K562 (cell line): Measurements from ENCODE around the gene SCYL2. TPM values are rescaled to one million over a fixed set of nuclear protein-coding genes. Genes with fewer than 3 reads are reported as not detected.
"Not testable (repeated sequence)": the region's sequence is repeated elsewhere in the genome, so short reads cannot be mapped to it uniquely, and the experiment has no call there.

Experiments
- ATAC-seq: fragments of 200-7000 bp; cut with Tn5 transposase; 3 replicates; pipeline ENCODE4 v1.9.1; 2020; ENCODE audit warnings: moderate library complexity
- BruUV-seq: library from RNA; stranded (reverse); fragments of 400-500 nt; replicated peaks from 2 replicates; lab custom pipeline; 2021; lab: Mats Ljungman, UMichigan
- CTCF ChIA-PET: fragments of 300-600 bp; formaldehyde crosslinking; extraction: SDS; loops from one replicate; lab custom pipeline; 2021; ENCODE audit warnings: low intra/inter-chr PET ratio; lab: Yijun Ruan, JAX
- POLR2A ChIA-PET: fragments of 300-600, 350-650 bp; sonication (Branson Sonifier 250); formaldehyde crosslinking; extraction: SDS; loops from one replicate; lab custom pipeline; 2021; ENCODE audit warnings: antibody characterized with exemption, inconsistent platforms; lab: Yijun Ruan, JAX
- DNase-seq, 4 experiments: peaks; one replicate each; pipeline versions ENCODE4 v3.0.0 to v3.0.0-alpha.2; 2011 to 2018; ENCODE audit warnings: low spot score in 3 of 4, mixed read lengths in 3 of 4; ENCODE audit errors: extremely low read depth in 1 of 4
- FAIRE-seq: peaks from 2 replicates; lab custom pipeline; 2011; peaks lifted over from hg19 to GRCh38; lab: Jason Lieb, UNC
- H2AFZ ChIP-seq: 2 replicates; pipeline ENCODE4 v1.6.0; 2011; ENCODE audit warnings: low read depth, low read length, control low read depth, inconsistent platforms
- H3K27ac ChIP-seq: fragments of 200-600 bp; 3 replicates; pipeline ENCODE4 v1.8.0; 2011; ENCODE audit warnings: low read depth, mild to moderate bottlenecking, control low read depth, inconsistent platforms, low read length, moderate library complexity, mixed read lengths; ENCODE audit errors: extremely low read depth
- H3K27me3 ChIP-seq, 2 experiments: fragments of 300-600 bp in 1 of 2; 2 replicates in 1 of 2; 3 replicates in 1 of 2; pipeline versions ENCODE4 v1.6.0 to v1.8.0; 2011; ENCODE audit warnings: inconsistent platforms in 2 of 2, low read length in 2 of 2, mild to moderate bottlenecking in 1 of 2, mixed read lengths in 1 of 2, moderate library complexity in 1 of 2; ENCODE audit not compliant: control insufficient read depth in 2 of 2, insufficient read depth in 2 of 2
- H3K36me3 ChIP-seq: fragments of 300-600 bp; 3 replicates; pipeline ENCODE4 v1.8.0; 2011; ENCODE audit warnings: mild to moderate bottlenecking, low read length, inconsistent platforms; ENCODE audit not compliant: control insufficient read depth, insufficient read depth
- H3K4me1 ChIP-seq, 2 experiments: fragments of 200-600 bp in 1 of 2; replicated peaks in 1 of 2; 2 replicates in 1 of 2; 3 replicates in 1 of 2; pipeline versions ENCODE4 v1.5.1 to v1.8.0; 2011; ENCODE audit warnings: inconsistent platforms in 2 of 2, low read length in 2 of 2, mild to moderate bottlenecking in 1 of 2, mixed read lengths in 1 of 2, moderate library complexity in 1 of 2; ENCODE audit not compliant: control insufficient read depth in 2 of 2, insufficient read depth in 2 of 2
- H3K4me2 ChIP-seq: 2 replicates; pipeline ENCODE4 v1.6.1; 2011; ENCODE audit warnings: low read length, control low read depth, inconsistent platforms, mixed read lengths; ENCODE audit not compliant: insufficient read depth
- H3K4me3 ChIP-seq: fragments of 200-600 bp; sonication (generic), shearing (Covaris generic); 2 replicates; pipeline ENCODE4 v1.5.1; 2016; ENCODE audit warnings: control low read depth, inconsistent platforms
- H3K79me2 ChIP-seq: fragments of 200-600 bp; 3 replicates; pipeline ENCODE4 v1.8.0; 2011; ENCODE audit warnings: low read length, inconsistent platforms; ENCODE audit not compliant: control insufficient read depth, insufficient read depth
- H3K9ac ChIP-seq, 2 experiments: 2 replicates each; pipeline versions ENCODE4 v1.6.0 to v1.6.1; 2011; ENCODE audit warnings: low read depth in 2 of 2, low read length in 2 of 2, control low read depth in 1 of 2, inconsistent platforms in 1 of 2, mild to moderate bottlenecking in 1 of 2, mixed read lengths in 1 of 2; ENCODE audit not compliant: insufficient read depth in 1 of 2
- H3K9me1 ChIP-seq: one replicate; pipeline ENCODE4 v1.6.0; 2011; ENCODE audit warnings: inconsistent platforms, mild to moderate bottlenecking, low read length, moderate library complexity; ENCODE audit not compliant: control insufficient read depth, insufficient read depth
- H3K9me3 ChIP-seq: replicated peaks from 2 replicates; pipeline ENCODE4 v1.5.1; 2011; ENCODE audit warnings: low read depth, low read length, inconsistent platforms; ENCODE audit not compliant: control insufficient read depth, insufficient read depth
- H4K20me1 ChIP-seq: replicated peaks from 2 replicates; pipeline ENCODE4 v1.6.1; 2011; ENCODE audit warnings: low read length, inconsistent platforms, mixed read lengths; ENCODE audit not compliant: control insufficient read depth, insufficient read depth
- CEBPB ChIP-seq: fragments of 450-650 bp; IDR thresholded peaks from 2 replicates; pipeline ENCODE4 v1.6.1; 2016; ENCODE audit warnings: missing genetic modification characterization, missing compliant biosample characterization
- CSDE1 ChIP-seq, 2 experiments: fragments of 450-650 bp; IDR thresholded peaks; 2 replicates each; pipeline ENCODE4 v1.6.1; 2016; ENCODE audit warnings: mild to moderate bottlenecking in 1 of 2
- DMBX1 ChIP-seq: fragments of 250-450 bp; sonication (Bioruptor Pico); IDR thresholded peaks from 2 replicates; pipeline ENCODE4 v1.8.0; 2022; ENCODE audit warnings: inconsistent platforms, mild to moderate bottlenecking, moderate library complexity, borderline replicate concordance
- KAT8 ChIP-seq: fragments of 450-650 bp; IDR thresholded peaks from 2 replicates; pipeline ENCODE4 v1.6.1; 2016; ENCODE audit warnings: low read depth, mild to moderate bottlenecking
- MECOM ChIP-seq: fragments of 250-450 bp; sonication (Bioruptor Pico); IDR thresholded peaks from 2 replicates; pipeline ENCODE4 v1.8.0; 2022; ENCODE audit warnings: inconsistent platforms
- POLR2B ChIP-seq: fragments of 450-650 bp; IDR thresholded peaks from 2 replicates; pipeline ENCODE4 v1.6.1; 2018; ENCODE audit warnings: low read depth; ENCODE audit not compliant: partially characterized antibody
- RERE ChIP-seq: sonication (generic); formaldehyde crosslinking; IDR thresholded peaks from 2 replicates; pipeline ENCODE4 v1.8.0; 2023; ENCODE audit warnings: missing genetic modification reagents, mild to moderate bottlenecking, borderline replicate concordance
- ZNF121 ChIP-seq: sonication (generic); formaldehyde crosslinking; conservative IDR thresholded peaks from 2 replicates; pipeline ENCODE4 v1.8.0; 2022; ENCODE audit warnings: missing genetic modification reagents
- ZNF134 ChIP-seq: fragments of 250-450 bp; sonication (Bioruptor Pico); conservative IDR thresholded peaks from 2 replicates; pipeline ENCODE4 v1.4.0; 2020
- WGBS: fragments of 100-300 bp; shearing (Covaris generic); methylation state at CpG from one replicate; pipeline ENCODE4 v1.1.6; 2016; ENCODE audit warnings: low coverage, mixed read lengths; ENCODE audit not compliant: insufficient coverage; ENCODE audit errors: missing lambda C conversion rate; 5-methylcytosine and 5-hydroxymethylcytosine counted together
- in situ Hi-C: fragments of 300-500 bp; cut with MboI; formaldehyde crosslinking; loops from 4 replicates; pipeline ENCODE4 v1.15.0; 2018; ENCODE audit warnings: inconsistent platforms, mixed read lengths
- intact Hi-C: fragments of 100-400 bp; cut with micrococcal nuclease; formaldehyde crosslinking; loops from 2 replicates; pipeline ENCODE4 v1.14.2; 2022
- polyA plus RNA-seq, 8 experiments: library from polyadenylated mRNA; depleted of rRNA in 4 of 8; stranded (reverse) in 5 of 8; unstranded in 3 of 8; fragments of >200 nt; fragmentation: Nextera tagmentation in 2 of 8; fragmentation: Illumina TruSeq in 1 of 8; extraction: Ambion mirVana in 2 of 8; extraction: Trizol in 1 of 8; gene quantifications; 2 replicates each; pipeline versions ENCODE4 v1.2.1 to v1.2.3, GENCODE V29; 2011 to 2014; ENCODE audit warnings: inconsistent platforms in 1 of 8, missing spikeins in 1 of 8
- total RNA-seq, 7 experiments: library from RNA; depleted of rRNA in 6 of 7; stranded (reverse); fragments of >200 nt in 6 of 7; fragmentation: Illumina TruSeq in 2 of 7; extraction: Trizol in 2 of 7; gene quantifications; 2 replicates each; pipeline versions ENCODE4 v1.2.1 to v1.2.3, GENCODE V29; 2011 to 2021; ENCODE audit warnings: low replicate concordance in 1 of 7

Gene SCYL2
- total and polyA plus RNA-seq, 9 of the 15 experiments (the other 6 are each of a cell fraction or from before 2014, with no cell fraction given): 9.9 to 49.0 (median 32.9) TPM

GRCh38 chr12:100263131-100263530 is 3.8 kb upstream of the SCYL2 start (continued):
- TF ChIP-seq RERE (CRISPR knock-in tag): no peak
- no peak for TF ChIP-seq CSDE1 (IDR thresholded peaks at IDR 0.05)
- no peak for TF ChIP-seq POLR2B
- no peak for TF ChIP-seq KAT8
- TF ChIP-seq CEBPB (tag): peak; percentile 43

- H3K4me1 ChIP-seq: peaks cover 0 to 10% of the 10 kb centered on the region in 2 experiments; a peak in 1 of 5 replicates
- DNase-seq, BruUV-seq, CTCF ChIA-PET, H3K4me3 ChIP-seq, H4K20me1 ChIP-seq, FAIRE-seq, ATAC-seq, H2AFZ ChIP-seq, H3K9me3 ChIP-seq, H3K9me1 ChIP-seq, in situ Hi-C loops, H3K36me3 ChIP-seq, H3K4me2 ChIP-seq, H3K27ac ChIP-seq, H3K27me3 ChIP-seq: not testable (repeated sequence)
- H3K9ac ChIP-seq: peak overlapping the region in 1 of 2 experiments; percentile 26; a peak in 1 of 4 replicates
- POLR2A ChIA-PET: interaction anchor here (0.6 to 2.0 kb wide), 3 partner anchors 11 to 33 kb away, joined by 4 to 6 read pairs (median 4); no protein-coding TSS in a partner anchor
- intact Hi-C loops: loop anchor here (5.0 kb wide), 2 partner anchors 37 to 63 kb away; partner anchors contain the start of gene ACTR6
- peaks cover 34% of the 10 kb centered on the region for H3K79me2 ChIP-seq
- WGBS: 94% methylated on average over 5 of the region's 5 CpGs
- peak; percentile 44; the same call in 1 of the 2 replicates for TF ChIP-seq DMBX1
- TF ChIP-seq ZNF134 (CRISPR knock-in tag): peak; percentile 43; the same call in 1 of the 2 replicates
- TF ChIP-seq ZNF121: peak; percentile 22; the same call in 1 of the 2 replicates
- TF ChIP-seq MECOM (CRISPR knock-in tag): peak; percentile 19; the same call in 1 of the 2 replicates
Observed at GRCh38 chr12:100265107-100265506, 1.9 kb upstream of the SCYL2 start.
